Gastrocnemius medialis (tissue), 4 donors: ENCODE measurements around the gene GAB2. TPM values are rescaled to one million over a fixed set of nuclear protein-coding genes. Genes with fewer than 3 reads are reported as not detected.

Experiments used
- ATAC-seq, 2 donors: fragments of 150-250 bp; one replicate each; pipeline ENCODE4 v1.9.1; 2016
- DNase-seq, 2 donors: peaks; one replicate each; pipeline ENCODE4 v3.0.0-alpha.2; 2019
- H3K27ac ChIP-seq, 4 donors: fragments of 200-600 bp; sonication (generic); 1 replicate in 1 of 4; 2 replicates in 3 of 4; pipeline ENCODE4 v1.5.1; 2016 to 2018; ENCODE audit warnings: mild to moderate bottlenecking in 2 of 4, moderate library complexity in 1 of 4
- H3K27me3 ChIP-seq, 3 donors: fragments of 200-600 bp; sonication (generic) in 2 of 3; 1 replicate in 1 of 3; 2 replicates in 2 of 3; pipeline versions ENCODE4 v1.5.1 to v1.6.0; 2016 to 2019; ENCODE audit warnings: mild to moderate bottlenecking in 1 of 3, moderate library complexity in 1 of 3
- H3K36me3 ChIP-seq, 2 donors: fragments of 200-600 bp; sonication (generic) in 1 of 2; one replicate each; pipeline ENCODE4 v1.5.1; 2017 to 2018
- H3K4me1 ChIP-seq, 2 donors: fragments of 200-600 bp; sonication (generic) in 1 of 2; one replicate each; pipeline ENCODE4 v1.5.1; 2016 to 2017; ENCODE audit warnings: mild to moderate bottlenecking in 2 of 2
- H3K4me3 ChIP-seq, 4 donors: fragments of 200-600 bp; sonication (generic) in 3 of 4; 1 replicate in 1 of 4; 2 replicates in 3 of 4; pipeline ENCODE4 v1.5.1; 2016 to 2019; ENCODE audit warnings: mild to moderate bottlenecking in 2 of 4
- H3K9me3 ChIP-seq, 3 donors: fragments of 200-600 bp; sonication (generic) in 2 of 3; 1 replicate in 1 of 3; 2 replicates in 2 of 3; pipeline ENCODE4 v1.5.1; 2016 to 2019
- POLR2A ChIP-seq, 2 donors: fragments of 450-650 bp; IDR thresholded peaks; one replicate each; pipeline ENCODE4 v1.6.1; 2017; ENCODE audit warnings: antibody characterized with exemption in 2 of 2, mild to moderate bottlenecking in 2 of 2, moderate library complexity in 2 of 2
- in situ Hi-C, 4 donors: fragments of 200-750 bp; cut with MboI; loops; one replicate each; pipeline versions ENCODE4 v1.15.0 to v1.8.0; 2017; ENCODE audit warnings: low sequenced_read_pairs in 4 of 4
- intact Hi-C: fragments of 100-400 bp; cut with DNase I; formaldehyde crosslinking; loops from one replicate; pipeline ENCODE4 v1.15.1; 2023; ENCODE audit warnings: low total_unique reads
- total RNA-seq, 4 donors: library from RNA; depleted of rRNA; stranded (reverse); fragments of >200 nt; gene quantifications; one replicate each; pipeline versions ENCODE4 v1.1.0 to v1.2.3, GENCODE V29; 2016
- TF ChIP-seq, protein P1 (sequence below), 5 experiments: fragments of 450-650 bp in 3 of 5; fragments of 200-600 bp in 2 of 5; sonication (generic) in 2 of 5; IDR thresholded peaks in 4 of 5; conservative IDR thresholded peaks in 1 of 5; 1 replicate in 4 of 5; 2 replicates in 1 of 5; pipeline ENCODE4 v1.5.1; 2016 to 2019; ENCODE audit warnings: antibody characterized with exemption in 5 of 5, mild to moderate bottlenecking in 3 of 5, moderate library complexity in 3 of 5

Gene GAB2
- total RNA-seq, 4 donors from 2014 or later: 4.9 to 68.0 (median 25.8) TPM

DNA sequence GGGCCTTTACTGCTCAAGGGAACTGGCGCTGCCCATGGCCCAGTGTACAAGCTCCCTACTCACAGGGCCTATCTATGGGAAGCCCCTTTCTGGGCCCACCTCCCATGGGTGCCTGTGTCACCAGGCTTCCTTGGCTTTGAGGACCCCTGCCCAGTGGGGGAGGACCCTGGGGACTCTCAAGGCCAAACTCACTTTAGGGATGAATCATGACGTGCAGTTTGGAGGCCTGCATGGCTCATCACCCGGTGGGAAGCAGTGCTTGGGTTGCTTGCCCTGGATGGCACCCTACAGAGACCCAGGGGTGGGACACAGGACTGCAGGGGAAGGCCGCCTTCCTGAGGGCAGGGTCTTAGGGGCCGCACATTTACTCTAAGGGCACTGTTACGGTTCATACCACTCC, 245.7 kb downstream of the GAB2 start:
- TF ChIP-seq, protein P1, sequence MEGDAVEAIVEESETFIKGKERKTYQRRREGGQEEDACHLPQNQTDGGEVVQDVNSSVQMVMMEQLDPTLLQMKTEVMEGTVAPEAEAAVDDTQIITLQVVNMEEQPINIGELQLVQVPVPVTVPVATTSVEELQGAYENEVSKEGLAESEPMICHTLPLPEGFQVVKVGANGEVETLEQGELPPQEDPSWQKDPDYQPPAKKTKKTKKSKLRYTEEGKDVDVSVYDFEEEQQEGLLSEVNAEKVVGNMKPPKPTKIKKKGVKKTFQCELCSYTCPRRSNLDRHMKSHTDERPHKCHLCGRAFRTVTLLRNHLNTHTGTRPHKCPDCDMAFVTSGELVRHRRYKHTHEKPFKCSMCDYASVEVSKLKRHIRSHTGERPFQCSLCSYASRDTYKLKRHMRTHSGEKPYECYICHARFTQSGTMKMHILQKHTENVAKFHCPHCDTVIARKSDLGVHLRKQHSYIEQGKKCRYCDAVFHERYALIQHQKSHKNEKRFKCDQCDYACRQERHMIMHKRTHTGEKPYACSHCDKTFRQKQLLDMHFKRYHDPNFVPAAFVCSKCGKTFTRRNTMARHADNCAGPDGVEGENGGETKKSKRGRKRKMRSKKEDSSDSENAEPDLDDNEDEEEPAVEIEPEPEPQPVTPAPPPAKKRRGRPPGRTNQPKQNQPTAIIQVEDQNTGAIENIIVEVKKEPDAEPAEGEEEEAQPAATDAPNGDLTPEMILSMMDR (IDR thresholded peaks at IDR 0.05 in 4 of 5, conservative IDR thresholded peaks at IDR 0.05 in 1 of 5): no peak
- no peak for TF ChIP-seq POLR2A (IDR thresholded peaks at IDR 0.05)
- in situ Hi-C loops (no loop called here), intact Hi-C loops (no loop called here)
- ATAC-seq (no peak), DNase-seq (no peak)
- Histone ChIP-seq H3K27ac (no peak overlapping the region), H3K4me1 (peaks cover 0 to 6% of the 10 kb centered on the region in 2 donors), H3K36me3 (peaks cover 0 to 12% of the 10 kb centered on the region in 2 donors), H3K4me3 (no peak overlapping the region), H3K27me3 (no peaks in the 10 kb centered on the region), H3K9me3 (no peaks in the 10 kb centered on the region)

DNA sequence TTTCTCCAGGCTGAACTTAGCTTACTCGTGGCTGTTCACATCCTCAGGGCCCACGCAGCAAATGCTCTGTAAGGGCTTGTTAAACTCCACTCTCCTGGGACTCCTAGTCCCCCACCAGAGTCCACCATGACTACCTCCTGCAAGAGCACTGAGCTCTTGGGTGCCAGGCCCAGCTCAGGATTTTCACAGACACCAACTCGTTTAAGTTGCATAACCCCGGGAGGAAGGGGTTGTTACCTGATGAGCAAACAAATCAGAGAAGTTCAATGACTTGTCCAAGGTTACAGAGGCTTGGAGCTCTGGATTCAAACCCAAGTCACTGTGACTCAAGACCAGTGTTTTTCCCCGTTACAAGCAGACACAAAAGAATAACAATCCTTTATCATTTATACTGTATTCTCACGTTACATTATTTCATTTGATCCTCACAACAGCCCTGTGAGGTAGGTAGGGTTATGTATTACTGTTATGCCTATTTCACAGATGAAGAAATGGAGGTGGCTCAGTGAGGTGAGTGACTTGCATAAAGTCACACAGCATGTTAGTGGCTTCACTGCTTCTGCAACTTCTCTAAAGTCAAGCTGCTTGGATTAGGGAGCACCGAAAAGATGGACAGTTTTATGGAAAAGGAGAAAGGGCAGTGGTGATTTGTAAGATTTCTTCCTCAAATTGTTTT, 246.6 kb downstream of the GAB2 start:
- no peaks in the 10 kb centered on the region for H3K9me3 ChIP-seq
- intact Hi-C loops: no loop called here
- DNase-seq: no peak
- in situ Hi-C loops: no loop called here
- H3K4me1 ChIP-seq: peaks cover 0 to 6% of the 10 kb centered on the region in 2 donors
- H3K4me3 ChIP-seq: no peak overlapping the region
- ATAC-seq: no peak
- no peak for TF ChIP-seq POLR2A (IDR thresholded peaks at IDR 0.05)
- TF ChIP-seq, protein P1 (IDR thresholded peaks at IDR 0.05 in 4 of 5, conservative IDR thresholded peaks at IDR 0.05 in 1 of 5): no peak
- H3K27ac ChIP-seq: no peak overlapping the region
- H3K27me3 ChIP-seq: no peaks in the 10 kb centered on the region
- H3K36me3 ChIP-seq: peaks cover 0 to 12% of the 10 kb centered on the region in 2 donors

DNA sequence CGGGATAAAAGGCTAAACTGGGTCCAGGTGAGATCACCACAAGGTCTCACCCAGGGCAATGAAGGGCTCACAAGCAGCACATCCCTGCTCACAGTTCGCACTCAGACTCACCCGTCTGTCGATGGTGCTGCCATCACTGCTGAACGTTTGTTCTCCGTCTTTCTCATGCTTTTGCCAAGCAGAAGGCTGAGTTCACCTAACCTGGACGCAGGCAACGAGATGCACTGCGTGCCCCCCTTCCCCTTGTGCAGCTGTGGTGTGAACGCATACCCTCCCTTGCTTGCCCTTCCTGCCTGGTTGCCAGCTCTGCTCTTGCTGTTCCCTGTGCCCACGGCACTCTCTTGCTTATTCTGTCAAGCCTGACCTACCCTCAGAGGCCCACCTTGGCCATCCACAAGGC, 247.2 kb downstream of the GAB2 start:
- no peak overlapping the region for H3K4me3 ChIP-seq
- no peak for ATAC-seq
- H3K4me1 ChIP-seq: peaks cover 0 to 6% of the 10 kb centered on the region in 2 donors
- in situ Hi-C loops (no loop called here), intact Hi-C loops (no loop called here)
- TF ChIP-seq, protein P1 (IDR thresholded peaks at IDR 0.05 in 4 of 5, conservative IDR thresholded peaks at IDR 0.05 in 1 of 5): no peak
- TF ChIP-seq POLR2A (IDR thresholded peaks at IDR 0.05): no peak
- peaks cover 0 to 12% of the 10 kb centered on the region in 2 donors for H3K36me3 ChIP-seq
- peak overlapping the region in 1 of 4 donors; percentile 80 for H3K27ac ChIP-seq
- H3K9me3 ChIP-seq: no peaks in the 10 kb centered on the region
- H3K27me3 ChIP-seq: no peaks in the 10 kb centered on the region
- DNase-seq: no peak

DNA sequence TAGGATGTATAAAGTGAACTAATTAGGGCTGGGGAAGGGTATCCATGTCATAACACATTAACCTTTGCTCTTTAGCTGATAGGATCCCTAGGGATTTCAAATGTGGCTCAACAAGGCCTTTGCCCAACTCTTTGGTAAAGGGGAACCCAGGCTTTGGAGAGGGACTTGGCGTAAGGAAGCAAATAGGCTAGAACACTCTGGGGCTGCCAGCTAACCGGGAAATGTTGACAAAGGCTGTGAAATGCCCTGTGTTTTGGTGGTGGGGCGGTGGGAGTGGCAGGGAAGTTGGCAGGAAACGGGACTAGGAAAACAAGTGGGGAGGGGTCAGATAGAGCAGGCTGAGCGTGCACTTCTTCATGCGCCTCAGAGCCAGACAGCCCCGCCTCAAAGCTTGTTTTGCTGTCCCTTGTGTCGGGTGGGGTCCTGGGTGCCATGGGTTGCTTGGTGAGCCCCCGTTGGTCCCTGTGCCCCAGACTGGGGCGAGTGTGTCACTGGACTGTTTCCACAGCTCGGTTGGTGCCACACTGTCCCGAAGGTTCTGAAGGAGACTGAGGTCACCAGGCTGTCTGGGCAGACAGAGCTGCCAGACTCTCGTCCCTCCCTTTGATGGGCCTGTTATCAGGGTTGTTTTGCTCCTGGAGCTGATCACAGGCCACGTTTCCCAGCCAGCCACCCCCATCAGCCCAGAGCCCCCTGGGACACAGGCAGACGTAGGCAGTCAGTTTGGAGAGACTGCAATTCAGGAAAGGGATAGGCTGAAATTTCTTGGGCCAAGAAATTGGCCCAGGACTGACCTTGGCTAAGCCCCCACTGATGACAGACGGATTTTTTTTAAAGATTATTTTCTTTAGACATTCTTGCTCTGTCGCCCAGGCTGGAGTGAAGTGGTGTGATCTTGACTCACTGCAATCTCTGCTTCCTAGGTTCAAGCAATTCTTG, 248.8 kb downstream of the GAB2 start:
- intact Hi-C loops (no loop called here), in situ Hi-C loops (no loop called here)
- ATAC-seq (peak; percentile 81 to 86), DNase-seq (peak; percentile 40 to 77)
- Histone ChIP-seq H3K9me3 (no peaks in the 10 kb centered on the region), H3K36me3 (peaks cover 0 to 3% of the 10 kb centered on the region in 2 donors), H3K4me3 (no peak overlapping the region), H3K27me3 (no peaks in the 10 kb centered on the region), H3K4me1 (peaks cover 0 to 6% of the 10 kb centered on the region in 2 donors), H3K27ac (peak overlapping the region; percentile 47 to 80 (median 58))
- no peak for TF ChIP-seq POLR2A (IDR thresholded peaks at IDR 0.05)
- TF ChIP-seq, protein P1 (IDR thresholded peaks at IDR 0.05 in 4 of 5, conservative IDR thresholded peaks at IDR 0.05 in 1 of 5): no peak
